Adrenal gland (tissue), 12 donors: ENCODE data around the gene HIBADH. TPM values are rescaled to one million over a fixed set of nuclear protein-coding genes. Genes with fewer than 3 reads are reported as not detected.

Source experiments
- DNase-seq, 7 donors: peaks; one replicate each; pipeline ENCODE4 v3.0.0-alpha.2; 2019 to 2020
- H3K27ac ChIP-seq, 5 donors: fragments of 200-600 bp; sonication (generic) in 4 of 5; 1 replicate in 3 of 5; 2 replicates in 2 of 5; pipeline versions ENCODE4 v1.5.1 to v1.8.0; 2016 to 2020; ENCODE audit warnings: mild to moderate bottlenecking in 1 of 5
- H3K27me3 ChIP-seq: fragments of 200-600 bp; 2 replicates; pipeline ENCODE4 v1.8.0; 2021
- H3K36me3 ChIP-seq, 2 donors: fragments of 200-600 bp; replicated peaks in 1 of 2; 1 replicate in 1 of 2; 2 replicates in 1 of 2; pipeline versions ENCODE4 v1.5.1 to v1.8.0; 2018 to 2022
- H3K4me1 ChIP-seq, 2 donors: fragments of 200-600 bp; replicated peaks in 1 of 2; 1 replicate in 1 of 2; 2 replicates in 1 of 2; pipeline versions ENCODE4 v1.5.1 to v1.8.0; 2018 to 2021
- H3K4me3 ChIP-seq, 4 donors: fragments of 200-600 bp; sonication (generic) in 3 of 4; one replicate each; pipeline ENCODE4 v1.5.1; 2016 to 2018
- H3K9me3 ChIP-seq, 3 donors: fragments of 200-600 bp; sonication (generic) in 1 of 3; replicated peaks in 1 of 3; 1 replicate in 2 of 3; 2 replicates in 1 of 3; pipeline versions ENCODE4 v1.5.1 to v1.8.0; 2016 to 2021
- CTCF ChIP-seq, 6 experiments: fragments of 450-650 bp in 4 of 6; fragments of 200-600 bp in 2 of 6; sonication (generic) in 1 of 6; IDR thresholded peaks; 1 replicate in 5 of 6; 2 replicates in 1 of 6; pipeline versions ENCODE4 v1.5.1 to v1.8.0; 2016 to 2021; ENCODE audit warnings: antibody characterized with exemption in 6 of 6, mild to moderate bottlenecking in 2 of 6, moderate library complexity in 1 of 6
- POLR2A ChIP-seq, 2 donors: fragments of 450-650 bp; IDR thresholded peaks; one replicate each; pipeline ENCODE4 v1.6.1; 2017; ENCODE audit warnings: antibody characterized with exemption in 2 of 2, mild to moderate bottlenecking in 2 of 2, moderate library complexity in 1 of 2
- WGBS, 4 donors: extraction: QIAGEN DNeasy Blood & Tissue Kit in 2 of 4; methylation state at CpG; one replicate each; pipeline versions ENCODE4 v1.1.5 to v1.1.7; 2013 to 2017; 5-methylcytosine and 5-hydroxymethylcytosine counted together
- intact Hi-C, 2 donors: fragments of 100-400 bp; cut with DNase I; formaldehyde crosslinking; loops; one replicate each; pipeline versions ENCODE4 v1.14.1 to v1.15.0; 2022 to 2023
- polyA plus RNA-seq, 3 donors: library from polyadenylated mRNA; stranded (reverse); fragments of 200-250 nt in 2 of 3; fragments of 350-450 nt in 1 of 3; fragmentation: Illumina TruSeq in 1 of 3; extraction: RNeasy Lipid Tissue Mini Kit (QIAGEN cat#74804) in 1 of 3; gene quantifications; one replicate each; pipeline ENCODE4 v1.2.3, GENCODE V29; 2013 to 2014
- total RNA-seq, 9 donors: library from RNA; depleted of rRNA in 4 of 9; stranded (reverse); fragments of >200 nt in 4 of 9; fragments of 120-200 nt in 1 of 9; fragmentation: NEBNext Ultra II Directional in 1 of 9; extraction: Animal tissue kit (Norgen Biotek cat#: 25700) in 1 of 9; gene quantifications; one replicate each; pipeline versions ENCODE4 v1.1.0 to v1.2.4, GENCODE V29; 2013 to 2023
- donor health status: healthy with polysubstance abuse.
- donor health status: Bipolar disorder and iron deficiency.
- donor health status: DM: yes; HTN: yes; CAD: no.
- donor health status: DM: no; HTN: no; CAD: no.
- donor health status: DM: no; HTN: no; CAD: no.
- donor health status: DM: yes; HTN: yes; CAD: no.

Gene HIBADH
- total and polyA plus RNA-seq, 12 donors: 42.9 to 227 (median 130) TPM

GRCh38 chr7:27685209-27685608 is 22.5 kb upstream of the HIBADH start:
- no peak for TF ChIP-seq CTCF (IDR thresholded peaks at IDR 0.05)
- intact Hi-C loops: no loop called here
- Histone ChIP-seq H3K27me3 (no peaks in the 10 kb centered on the region), H3K9me3 (no peaks in the 10 kb centered on the region), H3K4me1 (no peaks in the 10 kb centered on the region), H3K4me3 (no peak overlapping the region), H3K36me3 (no peaks in the 10 kb centered on the region), H3K27ac (no peak overlapping the region)
- WGBS, 4 donors: 82 to 100% (median 99%) methylated on average over 1 of the region's 1 CpG
- DNase-seq: no peak

GRCh38 chr7:27684491-27684890 is 21.8 kb upstream of the HIBADH start:
- H3K4me1 ChIP-seq: no peaks in the 10 kb centered on the region
- no peaks in the 10 kb centered on the region for H3K27me3 ChIP-seq
- TF ChIP-seq CTCF (IDR thresholded peaks at IDR 0.05) (no peak), POLR2A (IDR thresholded peaks at IDR 0.05) (no peak)
- no peak overlapping the region for H3K4me3 ChIP-seq
- 85 to 91% (median 89%) methylated on average over 4 of the region's 4 CpGs for WGBS, 4 donors
- H3K9me3 ChIP-seq: no peaks in the 10 kb centered on the region
- no peaks in the 10 kb centered on the region for H3K36me3 ChIP-seq
- no peak for DNase-seq
- no peak overlapping the region for H3K27ac ChIP-seq
- intact Hi-C loops: no loop called here

- no peaks in the 10 kb centered on the region for H3K9me3 ChIP-seq
- 48 to 92% (median 83%) methylated on average over 1 of the region's 1 CpG for WGBS, 4 donors
- DNase-seq: no peak
- intact Hi-C loops: no loop called here
- TF ChIP-seq POLR2A (IDR thresholded peaks at IDR 0.05): no peak
- TF ChIP-seq CTCF (IDR thresholded peaks at IDR 0.05): no peak
- H3K4me3 ChIP-seq: no peak overlapping the region
- no peak overlapping the region for H3K27ac ChIP-seq
- H3K4me1 ChIP-seq: peaks cover 0 to 4% of the 10 kb centered on the region in 2 donors
- H3K27me3 ChIP-seq: no peaks in the 10 kb centered on the region
- H3K36me3 ChIP-seq: no peaks in the 10 kb centered on the region
Observed at GRCh38 chr7:27680610-27681009, 17.9 kb upstream of the HIBADH start.

GRCh38 chr7:27678617-27679260 is 16.1 kb upstream of the HIBADH start:
- intact Hi-C loops: no loop called here
- 76 to 96% (median 83%) methylated on average over 2 of the region's 2 CpGs for WGBS, 4 donors
- TF ChIP-seq CTCF (IDR thresholded peaks at IDR 0.05) (no peak), POLR2A (IDR thresholded peaks at IDR 0.05) (no peak)

More at GRCh38 chr7:27678617-27679260, 16.1 kb upstream of the HIBADH start:
- Histone ChIP-seq H3K4me1 (peaks cover 0 to 4% of the 10 kb centered on the region in 2 donors), H3K27ac (peak overlapping the region in 2 of 5 donors; percentile 13 to 63), H3K36me3 (no peaks in the 10 kb centered on the region), H3K4me3 (no peak overlapping the region), H3K9me3 (no peaks in the 10 kb centered on the region), H3K27me3 (no peaks in the 10 kb centered on the region)
- no peak for DNase-seq
